ENCODE data around the gene SASH1. TPM values are rescaled to one million over a fixed set of nuclear protein-coding genes. Genes with fewer than 3 reads are reported as not detected.
"Not testable (repeated sequence)": the region's sequence is repeated elsewhere in the genome, so short reads cannot be mapped to it uniquely, and the experiment has no call there.

The SASH1 gene
- total RNA-seq, 1 experiment from 2014 or later: 39.1 TPM

DNA sequence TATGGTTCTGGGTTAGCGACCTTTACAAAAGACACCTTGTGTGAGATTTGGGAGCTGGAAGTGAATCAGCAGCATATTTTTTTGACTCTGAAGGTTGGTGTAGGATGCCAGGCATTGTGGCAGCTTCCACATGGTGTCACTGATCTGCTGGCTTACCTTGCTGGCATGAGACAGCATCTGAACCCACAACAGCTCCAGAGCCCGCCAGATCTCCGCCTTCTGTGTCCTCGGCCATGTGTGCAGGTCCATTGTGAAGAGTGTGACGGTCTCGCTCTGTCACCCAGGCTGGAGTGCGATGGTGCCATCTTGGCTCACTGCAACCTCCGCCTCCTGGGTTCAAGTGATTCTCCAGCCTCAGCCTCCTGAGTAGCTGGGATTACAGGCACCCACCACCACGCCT is 39.4 kb downstream of the SASH1 start:
- not testable (repeated sequence) for DNase-seq, H3K27me3 ChIP-seq, H3K9me3 ChIP-seq, H3K4me3 ChIP-seq, H3K36me3 ChIP-seq

DNA sequence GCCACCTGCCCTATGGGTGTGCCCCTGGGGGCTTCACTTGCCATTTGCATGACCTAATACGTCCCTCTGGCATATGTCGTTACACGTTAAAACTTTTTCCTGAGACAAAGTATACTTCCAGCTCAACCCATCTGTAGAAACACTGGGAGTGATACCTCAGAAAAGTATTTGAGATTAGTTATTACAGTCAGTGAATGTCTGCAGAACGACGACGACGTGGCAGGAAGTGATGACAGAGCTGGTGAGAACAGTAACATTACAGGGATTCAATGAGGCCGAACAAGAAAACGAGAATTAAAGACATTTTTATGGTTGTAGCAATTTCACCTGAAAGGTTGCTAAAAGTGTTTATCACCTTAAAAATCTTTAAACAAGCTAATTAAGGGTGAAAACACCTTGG is 40.2 kb downstream of the SASH1 start:
- no peak for DNase-seq
- H3K36me3 ChIP-seq: peaks cover 3% of the 10 kb centered on the region; the same call in 1 of the 2 replicates

DNA sequence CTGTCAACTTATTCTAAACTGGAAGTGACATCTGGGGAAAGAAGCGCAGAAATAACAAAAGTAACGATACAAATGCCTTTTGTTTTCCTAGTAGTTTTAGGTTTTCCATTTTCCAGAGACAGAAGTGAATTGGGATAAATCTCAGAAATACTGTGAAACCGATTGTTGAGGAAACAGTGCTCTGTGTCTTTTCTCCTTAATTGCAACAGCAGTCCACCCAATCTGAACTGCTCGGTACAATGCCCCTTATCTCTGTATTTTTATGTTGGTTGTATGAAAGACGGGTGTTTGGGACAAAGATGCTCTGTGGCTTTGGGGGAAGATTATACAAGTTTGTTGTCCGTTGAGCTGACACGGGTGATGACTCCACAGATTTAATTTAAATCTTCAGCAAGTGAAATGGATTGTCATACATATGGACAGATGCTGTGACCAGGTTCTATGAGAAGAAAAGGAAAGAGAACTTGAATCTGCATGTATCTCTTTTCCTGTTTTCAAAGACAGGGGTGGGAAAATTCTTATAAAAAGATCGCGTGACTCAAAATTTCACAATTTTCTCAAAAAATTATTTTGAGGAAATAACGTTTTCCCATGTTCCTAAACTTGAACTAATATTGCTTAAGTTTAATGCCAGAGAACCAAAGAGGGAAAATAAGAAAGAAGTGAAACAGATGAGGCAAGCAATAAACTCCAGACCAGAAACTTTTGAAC is 41.2 kb downstream of the SASH1 start:
- H3K4me3 ChIP-seq: no peak overlapping the region
- no peaks in the 10 kb centered on the region for H3K27me3 ChIP-seq
- no peaks in the 10 kb centered on the region for H3K9me3 ChIP-seq
- peaks cover 3% of the 10 kb centered on the region; the same call in 1 of the 2 replicates for H3K36me3 ChIP-seq
- no peak for DNase-seq

More for the DNA sequence above, 40.2 kb downstream of the SASH1 start:
- no peak overlapping the region for H3K4me3 ChIP-seq
- no peaks in the 10 kb centered on the region for H3K9me3 ChIP-seq
- no peaks in the 10 kb centered on the region for H3K27me3 ChIP-seq

DNA sequence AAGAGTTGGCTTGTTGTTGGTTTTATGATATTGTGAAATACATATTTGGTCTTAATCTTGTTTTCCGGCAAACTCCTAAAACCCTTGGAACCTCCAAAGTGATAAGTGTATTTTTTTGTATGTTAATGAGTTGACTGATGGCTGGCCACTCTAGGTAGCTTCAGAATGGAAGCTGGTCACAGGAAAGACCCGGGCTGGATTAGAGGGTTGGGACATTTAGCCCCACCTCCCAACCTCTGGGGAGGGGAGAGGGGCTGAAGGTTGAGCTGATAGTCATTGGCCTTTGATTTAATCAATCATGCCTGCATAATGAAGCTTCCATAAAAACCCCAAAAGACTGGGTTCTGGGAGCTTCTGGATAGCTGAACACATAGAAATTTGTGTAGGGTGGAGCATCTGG is 42.7 kb downstream of the SASH1 start:
- no peaks in the 10 kb centered on the region for H3K27me3 ChIP-seq
- no peak for DNase-seq
- H3K36me3 ChIP-seq: peaks cover 3% of the 10 kb centered on the region; the same call in 1 of the 2 replicates
- no peaks in the 10 kb centered on the region for H3K9me3 ChIP-seq
- no peak overlapping the region for H3K4me3 ChIP-seq

DNA sequence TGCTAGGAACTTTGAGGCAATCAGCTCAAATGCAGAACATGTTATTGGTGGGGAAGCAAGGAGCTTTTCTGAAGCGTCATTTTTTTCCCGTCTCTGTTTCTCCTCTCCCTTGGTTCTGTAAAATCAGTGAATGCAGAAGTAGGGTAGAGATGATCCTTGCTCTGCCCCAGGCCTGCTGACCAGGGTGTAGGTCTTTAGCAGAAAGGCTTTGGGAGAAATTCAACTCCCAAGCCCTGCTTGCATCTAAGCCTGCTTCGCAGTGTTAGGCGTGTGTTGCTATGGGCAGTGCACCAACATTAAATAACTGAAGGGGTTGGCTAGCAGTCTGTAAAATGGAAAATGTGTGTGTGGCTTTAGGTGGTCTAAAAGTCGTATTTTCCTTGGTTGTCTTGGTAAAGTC is 45.9 kb downstream of the SASH1 start:
- no peaks in the 10 kb centered on the region for H3K9me3 ChIP-seq
- no peaks in the 10 kb centered on the region for H3K27me3 ChIP-seq
- H3K4me3 ChIP-seq: no peak overlapping the region
- DNase-seq: no peak
- H3K36me3 ChIP-seq: peaks cover 5% of the 10 kb centered on the region

DNA sequence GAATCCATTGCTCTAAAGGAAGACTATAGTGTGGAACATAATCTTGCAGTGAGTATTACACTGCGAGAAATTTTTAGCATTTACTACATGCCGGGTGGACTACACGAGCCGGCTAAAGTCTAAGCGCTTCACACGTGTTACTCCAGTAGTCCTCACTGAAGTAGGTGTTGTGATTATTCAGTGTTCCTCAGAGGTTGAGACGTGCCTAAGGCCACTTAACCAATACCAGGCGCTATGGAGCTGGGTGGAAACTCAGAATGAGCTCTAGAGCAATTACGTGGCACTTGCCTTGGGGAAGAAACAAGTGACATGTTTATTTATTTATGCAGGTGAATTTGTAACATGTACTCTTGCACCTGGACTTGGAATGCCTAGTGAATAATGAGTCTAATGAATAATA is 46.4 kb downstream of the SASH1 start:
- no peaks in the 10 kb centered on the region for H3K27me3 ChIP-seq
- DNase-seq: no peak
- no peak overlapping the region for H3K4me3 ChIP-seq
- no peaks in the 10 kb centered on the region for H3K9me3 ChIP-seq
- H3K36me3 ChIP-seq: peaks cover 5% of the 10 kb centered on the region

DNA sequence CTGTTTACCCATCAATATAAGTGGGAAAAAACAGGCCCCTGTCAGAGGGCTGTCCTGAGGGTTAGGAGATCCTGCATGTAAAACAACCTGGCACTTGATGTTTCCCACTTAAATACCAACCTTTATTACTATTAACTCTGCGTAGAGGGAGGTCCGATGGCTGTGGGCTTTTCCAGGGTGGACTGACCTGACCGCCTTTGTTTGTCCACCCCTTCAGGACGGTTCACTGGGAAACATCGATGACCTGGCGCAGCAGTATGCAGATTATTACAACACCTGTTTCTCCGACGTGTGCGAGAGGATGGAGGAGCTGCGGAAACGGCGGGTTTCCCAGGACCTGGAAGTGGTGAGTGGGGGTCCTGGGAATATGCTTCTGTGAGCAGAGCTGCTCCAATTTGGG is 47.3 kb downstream of the SASH1 start:
- H3K4me3 ChIP-seq: no peak overlapping the region
- H3K9me3 ChIP-seq: no peaks in the 10 kb centered on the region
- peaks cover 5% of the 10 kb centered on the region for H3K36me3 ChIP-seq
- no peak for DNase-seq
- no peaks in the 10 kb centered on the region for H3K27me3 ChIP-seq

DNA sequence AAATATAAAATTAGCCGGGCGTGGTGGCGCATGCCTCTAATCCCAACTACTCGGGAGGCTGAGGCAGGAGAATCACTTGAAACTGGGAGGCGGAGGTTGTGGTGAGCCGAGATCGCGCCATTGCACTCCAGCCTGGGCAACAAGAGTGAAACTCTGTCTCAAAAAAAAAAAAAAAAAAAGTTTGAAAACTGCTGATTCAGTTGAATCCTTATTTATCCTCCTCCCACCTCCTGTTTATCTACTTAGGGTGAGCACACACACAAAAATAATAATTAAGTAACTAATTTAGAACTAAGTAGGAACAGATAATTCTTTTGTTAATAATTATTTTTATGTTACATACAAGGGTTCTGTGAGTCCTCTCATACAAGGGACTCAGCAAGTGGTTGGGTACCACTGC is 49.5 kb downstream of the SASH1 start:
- DNase-seq, H3K27me3 ChIP-seq, H3K36me3 ChIP-seq, H3K4me3 ChIP-seq, H3K9me3 ChIP-seq: not testable (repeated sequence)

DNA sequence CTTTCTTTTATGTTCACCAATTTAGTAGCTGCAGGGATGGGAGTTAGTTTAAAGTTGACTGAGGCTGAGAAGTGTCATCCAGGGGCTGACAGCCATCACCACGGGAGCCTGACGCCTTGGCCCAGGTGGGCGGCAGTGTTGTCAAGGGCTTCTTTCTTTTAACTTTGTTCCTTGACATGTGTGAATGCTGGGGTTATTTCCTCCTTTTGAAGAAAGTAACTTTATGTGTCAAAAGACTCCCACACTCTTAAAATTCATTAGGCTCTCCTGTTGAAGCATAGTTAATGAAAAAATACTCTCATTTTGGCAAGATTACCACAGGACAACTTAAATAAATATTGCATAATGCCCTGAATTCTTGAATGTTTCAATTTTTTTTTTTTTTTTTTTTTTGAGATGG is 50.0 kb downstream of the SASH1 start:
- peaks cover 5% of the 10 kb centered on the region for H3K36me3 ChIP-seq
- no peaks in the 10 kb centered on the region for H3K9me3 ChIP-seq
- H3K27me3 ChIP-seq: no peaks in the 10 kb centered on the region
- H3K4me3 ChIP-seq: no peak overlapping the region
- DNase-seq: no peak

DNA sequence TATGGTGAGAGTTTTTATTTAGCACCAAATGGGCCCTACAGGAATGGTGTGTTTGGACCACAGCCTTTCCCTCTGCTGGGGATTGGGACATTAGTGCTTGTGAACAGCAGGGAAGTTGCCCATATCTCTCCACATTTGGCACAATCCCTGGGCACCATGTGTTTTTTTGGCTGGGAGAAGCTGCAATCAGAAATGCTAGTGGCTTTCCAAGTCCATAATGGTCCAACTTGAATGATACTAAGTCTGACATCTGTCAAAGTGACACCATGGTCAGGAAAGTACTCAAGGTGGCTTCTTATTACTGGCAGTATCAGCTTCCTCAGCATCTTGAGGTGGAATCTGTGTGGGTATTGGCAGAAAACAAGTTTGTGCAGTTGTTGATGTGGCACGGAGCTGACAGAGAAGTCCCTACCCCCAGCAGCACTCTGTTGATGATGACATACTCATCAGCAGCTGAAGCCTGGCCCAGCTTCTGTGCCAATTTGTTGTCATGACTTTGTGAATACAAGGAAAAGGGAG is 53.0 kb downstream of the SASH1 start:
- Histone ChIP-seq H3K4me3 (no peak overlapping the region), H3K9me3 (no peaks in the 10 kb centered on the region), H3K36me3 (peaks cover 5% of the 10 kb centered on the region), H3K27me3 (no peaks in the 10 kb centered on the region)
- peak; percentile 80 for DNase-seq

DNA sequence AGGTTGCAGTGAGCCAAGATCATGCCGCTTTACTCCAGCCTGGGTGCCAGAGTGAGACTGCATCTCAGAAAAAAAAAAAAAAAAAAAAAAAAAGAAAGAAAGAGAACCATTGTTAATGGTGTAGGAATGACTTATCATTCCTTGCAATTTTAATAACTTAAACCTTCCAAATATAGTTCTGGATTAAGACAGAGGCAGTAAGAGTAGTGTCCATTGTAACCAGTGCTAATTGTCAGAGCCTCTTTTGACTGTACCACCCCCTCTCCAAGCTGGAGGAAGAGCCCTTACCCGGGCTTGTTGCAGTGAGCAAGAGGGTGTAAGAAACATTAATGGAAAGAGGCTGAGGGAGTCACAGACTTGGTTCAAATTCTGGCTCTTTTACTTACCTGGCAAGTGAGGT is 53.8 kb downstream of the SASH1 start:
- no peak overlapping the region for H3K4me3 ChIP-seq
- H3K9me3 ChIP-seq: no peaks in the 10 kb centered on the region
- no peak for DNase-seq
- no peaks in the 10 kb centered on the region for H3K27me3 ChIP-seq
- H3K36me3 ChIP-seq: peaks cover 3% of the 10 kb centered on the region

DNA sequence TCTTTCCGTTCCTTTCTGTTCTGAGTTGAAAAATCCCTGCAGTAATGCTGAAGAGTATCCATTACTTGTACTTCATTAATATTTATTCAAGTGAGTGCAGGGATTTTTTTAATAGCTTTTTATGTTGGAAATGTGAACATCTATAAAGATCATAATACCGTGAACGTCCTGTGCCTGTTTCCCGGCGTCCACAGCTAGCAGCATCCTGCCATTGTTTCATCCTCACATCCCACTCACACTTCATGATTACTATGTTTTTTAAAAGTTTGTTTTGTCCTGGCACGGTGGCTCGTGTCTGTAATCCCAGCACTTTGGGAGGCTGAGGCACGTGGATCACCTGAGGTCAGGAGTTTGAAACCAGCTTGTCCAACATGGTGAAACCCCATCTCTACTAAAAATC is 54.3 kb downstream of the SASH1 start:
- H3K36me3 ChIP-seq: peaks cover 3% of the 10 kb centered on the region
- no peaks in the 10 kb centered on the region for H3K27me3 ChIP-seq
- no peak for DNase-seq
- no peak overlapping the region for H3K4me3 ChIP-seq
- no peaks in the 10 kb centered on the region for H3K9me3 ChIP-seq

DNA sequence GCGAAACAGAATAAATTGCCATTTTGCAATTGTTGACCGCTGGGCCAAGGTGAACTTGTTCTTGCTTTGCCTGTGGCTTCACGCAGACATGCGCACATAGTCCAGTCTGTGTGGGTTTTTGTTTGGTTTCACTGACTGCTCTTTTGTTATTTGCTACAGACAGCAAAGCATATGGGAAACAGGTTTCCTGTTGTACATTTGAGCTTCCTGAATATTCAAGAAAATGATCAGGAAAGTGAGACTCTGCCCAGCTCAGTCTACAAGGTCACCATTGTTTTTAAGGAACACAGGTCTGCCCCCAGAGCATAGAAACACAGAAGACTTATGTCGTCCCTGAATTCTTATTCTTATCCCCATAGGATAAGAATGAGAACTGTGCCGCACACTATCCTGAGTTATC is 55.6 kb downstream of the SASH1 start:
- Histone ChIP-seq H3K27me3 (no peaks in the 10 kb centered on the region), H3K36me3 (peaks cover 3% of the 10 kb centered on the region), H3K9me3 (no peaks in the 10 kb centered on the region), H3K4me3 (no peak overlapping the region)
- no peak for DNase-seq

DNA sequence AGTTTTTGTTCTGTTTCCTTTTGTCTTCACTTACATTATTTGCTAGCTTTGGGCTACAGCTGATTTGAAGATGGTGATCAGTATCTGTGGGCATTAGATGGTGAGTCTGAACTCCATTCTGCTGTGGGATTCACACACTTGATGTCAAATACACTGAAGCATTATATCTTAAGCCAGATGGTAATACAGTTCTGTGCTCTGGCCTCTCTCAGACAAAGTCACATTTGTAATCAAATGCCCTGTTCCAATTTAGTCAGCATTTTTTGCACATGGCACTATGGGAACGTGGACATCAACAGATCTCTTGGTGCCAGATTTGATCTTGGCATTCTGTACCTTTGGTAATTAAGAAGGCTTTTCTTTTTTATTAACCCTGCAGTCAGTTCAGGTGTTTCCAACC is 56.0 kb downstream of the SASH1 start:
- no peak for DNase-seq
- H3K36me3 ChIP-seq: peaks cover under 1% of the 10 kb centered on the region; the same call in 1 of the 2 replicates
- H3K4me3 ChIP-seq: no peak overlapping the region
- no peaks in the 10 kb centered on the region for H3K27me3 ChIP-seq
- no peaks in the 10 kb centered on the region for H3K9me3 ChIP-seq

DNA sequence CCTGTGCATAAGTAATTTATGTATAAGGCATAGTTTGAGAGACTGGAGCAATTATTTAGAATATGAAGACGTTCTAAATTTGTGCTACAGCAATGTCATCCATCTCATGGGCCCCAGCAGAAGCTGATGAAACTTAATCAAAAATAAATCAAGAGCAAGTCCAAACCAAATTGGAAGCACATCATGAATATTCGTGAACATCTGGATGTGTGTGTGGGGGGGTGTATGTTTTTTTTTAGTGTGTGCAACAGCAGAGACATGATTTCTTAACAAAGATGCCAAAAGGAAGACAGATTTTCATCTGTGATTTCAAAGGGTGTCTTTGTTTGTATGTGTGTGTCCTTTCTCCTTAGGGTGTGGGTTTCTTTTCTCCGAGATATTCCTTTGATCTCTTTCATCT is 58.9 kb downstream of the SASH1 start:
- no peak for DNase-seq
- Histone ChIP-seq H3K4me3 (no peak overlapping the region), H3K27me3 (no peaks in the 10 kb centered on the region)

DNA sequence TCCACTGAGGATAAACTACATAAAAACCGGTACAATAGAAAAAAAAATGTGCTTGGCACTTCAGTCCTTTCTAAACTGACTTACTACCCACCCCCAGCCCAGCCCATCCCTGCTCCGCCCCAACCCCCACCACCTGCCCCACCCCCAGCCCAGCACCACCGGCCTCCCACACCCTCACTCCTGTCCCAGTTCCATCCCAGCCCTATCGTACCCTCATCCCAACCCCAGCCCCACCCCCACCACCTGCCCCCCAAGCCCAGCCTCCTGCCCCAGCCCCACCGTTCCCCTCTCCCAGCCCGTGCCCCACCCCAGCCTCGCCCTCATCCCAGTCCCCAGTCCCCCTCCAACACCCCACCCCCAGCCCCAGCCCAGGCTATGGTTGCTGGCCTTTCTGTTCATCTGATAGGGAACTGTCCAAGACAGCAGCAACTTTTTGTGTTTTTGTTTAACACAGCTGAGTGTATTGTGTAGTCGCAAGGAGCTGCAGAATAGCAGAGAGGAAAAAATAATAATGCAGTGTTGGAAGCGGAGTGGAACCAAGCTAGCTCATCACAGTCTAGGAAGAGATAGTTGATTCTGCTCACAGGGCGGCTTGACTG is 61.9 kb downstream of the SASH1 start:
- Histone ChIP-seq H3K9me3 (no peaks in the 10 kb centered on the region), H3K27me3 (no peaks in the 10 kb centered on the region)

More for the DNA sequence above, 58.9 kb downstream of the SASH1 start:
- Histone ChIP-seq H3K9me3 (no peaks in the 10 kb centered on the region), H3K36me3 (0 out of 2 replicates have a peak, but pooled peaks cover 3% of the 10 kb centered on the region)

DNA sequence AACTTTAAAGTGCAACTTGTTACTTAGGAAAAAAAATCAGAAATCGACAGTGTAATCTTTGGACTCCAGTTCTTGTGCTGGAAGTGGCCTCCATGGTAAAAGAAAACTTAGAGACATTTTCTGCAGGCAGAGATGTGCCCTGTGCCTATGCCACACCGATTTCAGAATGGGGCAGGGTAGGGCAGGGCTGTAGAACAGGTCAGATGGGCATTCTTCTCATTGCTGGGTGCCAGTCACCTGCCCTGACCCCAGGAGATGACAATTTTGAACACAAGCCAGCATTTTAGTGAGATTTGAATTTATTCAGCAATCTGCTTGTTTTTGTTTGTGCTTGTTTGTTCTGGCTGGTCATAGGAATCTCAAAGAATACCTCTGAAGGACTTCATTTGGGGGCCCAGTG is 63.3 kb downstream of the SASH1 start:
- no peaks in the 10 kb centered on the region for H3K27me3 ChIP-seq
- DNase-seq: no peak
- H3K36me3 ChIP-seq: peaks cover 9% of the 10 kb centered on the region

More for the DNA sequence above, 61.9 kb downstream of the SASH1 start:
- no peak for DNase-seq
- Histone ChIP-seq H3K4me3 (no peak overlapping the region), H3K36me3 (peaks cover 9% of the 10 kb centered on the region)

More for the DNA sequence above, 63.3 kb downstream of the SASH1 start:
- H3K4me3 ChIP-seq: no peak overlapping the region
- no peaks in the 10 kb centered on the region for H3K9me3 ChIP-seq
